ENCODE measurements around the gene CNTFR. TPM values are rescaled to one million over a fixed set of nuclear protein-coding genes. Genes with fewer than 3 reads are reported as not detected.

The CNTFR gene
- total RNA-seq, 3 donors from 2014 or later = 1.5 to 14.5 (median 7.7) TPM

DNA sequence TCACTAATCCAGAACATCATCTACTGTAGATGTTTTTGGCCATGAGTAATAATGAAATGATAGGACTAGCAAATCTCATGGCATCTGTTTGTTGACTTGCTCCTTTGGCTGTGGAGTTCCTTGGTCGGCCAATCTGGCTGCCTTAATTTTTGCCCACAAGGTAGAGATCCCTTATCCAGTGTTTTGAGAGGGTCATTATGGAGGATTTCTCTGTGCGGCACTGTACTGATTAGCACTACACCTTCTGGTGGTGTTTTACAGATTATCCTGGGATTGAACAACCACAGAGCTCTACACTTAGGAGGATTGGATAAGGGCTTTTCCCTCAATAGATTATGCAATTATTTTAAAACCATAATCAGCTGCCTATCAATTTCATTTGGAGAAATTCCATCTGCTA, 63.5 kb downstream of the CNTFR start:
- intact Hi-C loops (cut with DNase I, micrococcal nuclease) = no loop called here
- no peak overlapping the region for H3K4me3 ChIP-seq

GRCh38 chr9:34524349-34524748, 65.2 kb downstream of the CNTFR start:
- TF ChIP-seq, protein P1, sequence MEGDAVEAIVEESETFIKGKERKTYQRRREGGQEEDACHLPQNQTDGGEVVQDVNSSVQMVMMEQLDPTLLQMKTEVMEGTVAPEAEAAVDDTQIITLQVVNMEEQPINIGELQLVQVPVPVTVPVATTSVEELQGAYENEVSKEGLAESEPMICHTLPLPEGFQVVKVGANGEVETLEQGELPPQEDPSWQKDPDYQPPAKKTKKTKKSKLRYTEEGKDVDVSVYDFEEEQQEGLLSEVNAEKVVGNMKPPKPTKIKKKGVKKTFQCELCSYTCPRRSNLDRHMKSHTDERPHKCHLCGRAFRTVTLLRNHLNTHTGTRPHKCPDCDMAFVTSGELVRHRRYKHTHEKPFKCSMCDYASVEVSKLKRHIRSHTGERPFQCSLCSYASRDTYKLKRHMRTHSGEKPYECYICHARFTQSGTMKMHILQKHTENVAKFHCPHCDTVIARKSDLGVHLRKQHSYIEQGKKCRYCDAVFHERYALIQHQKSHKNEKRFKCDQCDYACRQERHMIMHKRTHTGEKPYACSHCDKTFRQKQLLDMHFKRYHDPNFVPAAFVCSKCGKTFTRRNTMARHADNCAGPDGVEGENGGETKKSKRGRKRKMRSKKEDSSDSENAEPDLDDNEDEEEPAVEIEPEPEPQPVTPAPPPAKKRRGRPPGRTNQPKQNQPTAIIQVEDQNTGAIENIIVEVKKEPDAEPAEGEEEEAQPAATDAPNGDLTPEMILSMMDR (IDR thresholded peaks at IDR 0.05) = no peak
- peaks cover 8% of the 10 kb centered on the region for H3K4me1 ChIP-seq (ENCODE audit: low read depth)
- no peak overlapping the region for H3K4me3 ChIP-seq
- H3K9me3 ChIP-seq = no peaks in the 10 kb centered on the region
- no peak for DNase-seq
- no peaks in the 10 kb centered on the region for H3K36me3 ChIP-seq (ENCODE audit: low read depth)
- intact Hi-C loops (cut with DNase I, micrococcal nuclease) = no loop called here
- no peak for ATAC-seq

More for the DNA sequence above, 63.5 kb downstream of the CNTFR start:
- H3K36me3 ChIP-seq (ENCODE audit: low read depth) = no peaks in the 10 kb centered on the region
- no peak for ATAC-seq
- DNase-seq = no peak
- peaks cover 8% of the 10 kb centered on the region for H3K4me1 ChIP-seq (ENCODE audit: low read depth)
- H3K9me3 ChIP-seq = no peaks in the 10 kb centered on the region
- TF ChIP-seq, protein P1 (IDR thresholded peaks at IDR 0.05) = no peak

GRCh38 chr9:34522971-34523797, 66.3 kb downstream of the CNTFR start, which contains the start of gene ENHO:
Gene ENHO, minus strand, starts transcription at chr9:34522990. Its CDS starts 1,295 bp downstream, at chr9:34521695.
- peak; percentile 99 for ATAC-seq
- Histone ChIP-seq H3K9me3 (no peaks in the 10 kb centered on the region), H3K4me1 (ENCODE audit: low read depth) (peaks cover 8% of the 10 kb centered on the region), H3K36me3 (ENCODE audit: low read depth) (no peaks in the 10 kb centered on the region), H3K4me3 (no peak within 1 kb of the TSS)
- intact Hi-C loops (cut with DNase I, micrococcal nuclease) = no loop called here
- peak; percentile 89 to 97 (median 90) for DNase-seq
- TF ChIP-seq, protein P1 (IDR thresholded peaks at IDR 0.05) = peak; percentile 15

- Histone ChIP-seq H3K4me3 (no peak overlapping the region), H3K9me3 (no peaks in the 10 kb centered on the region), H3K36me3 (ENCODE audit: low read depth) (no peaks in the 10 kb centered on the region), H3K4me1 (ENCODE audit: low read depth) (peaks cover 8% of the 10 kb centered on the region)
- peak in 1 of 3 donors; percentile 34 for DNase-seq
- intact Hi-C loops (cut with DNase I, micrococcal nuclease) = no loop called here
- TF ChIP-seq, protein P1 (IDR thresholded peaks at IDR 0.05) = no peak
- no peak for ATAC-seq
Observed at GRCh38 chr9:34522091-34522887, 67.2 kb downstream of the CNTFR start.

- H3K36me3 ChIP-seq (ENCODE audit: low read depth) = no peaks in the 10 kb centered on the region
- intact Hi-C loops (cut with DNase I, micrococcal nuclease) = no loop called here
- ATAC-seq (no peak), DNase-seq (no peak)
- TF ChIP-seq, protein P1 (IDR thresholded peaks at IDR 0.05) = no peak
- H3K9me3 ChIP-seq = no peaks in the 10 kb centered on the region
- no peak overlapping the region for H3K4me3 ChIP-seq
- H3K4me1 ChIP-seq (ENCODE audit: low read depth) = peaks cover 8% of the 10 kb centered on the region
Observed at GRCh38 chr9:34521406-34522045, 68.0 kb downstream of the CNTFR start.
